ENCODE measurements around the gene HECTD1.
"Not testable (repeated sequence)": the region's sequence is repeated elsewhere in the genome, so short reads cannot be mapped to it uniquely, and the experiment has no call there.

Gene HECTD1

GRCh38 chr14:31085027-31085426, 122.6 kb downstream of the HECTD1 start:
- no peak for DNase-seq

GRCh38 chr14:31084385-31084784, 123.2 kb downstream of the HECTD1 start:
- DNase-seq: no peak

GRCh38 chr14:31083781-31084180, 123.8 kb downstream of the HECTD1 start:
- no peak for DNase-seq

- DNase-seq: no peak
Observed at GRCh38 chr14:31080484-31080883, 127.1 kb downstream of the HECTD1 start.

GRCh38 chr14:31080056-31080455, 127.5 kb downstream of the HECTD1 start:
- DNase-seq: no peak

- DNase-seq: no peak
Observed at GRCh38 chr14:31078766-31079165, 128.8 kb downstream of the HECTD1 start.

- DNase-seq: no peak
Observed at GRCh38 chr14:31075144-31075543, 132.4 kb downstream of the HECTD1 start.

- DNase-seq: no peak
Observed at GRCh38 chr14:31071151-31071550, 136.4 kb downstream of the HECTD1 start.

GRCh38 chr14:31070431-31070830, 137.2 kb downstream of the HECTD1 start:
- no peak for DNase-seq

GRCh38 chr14:31069343-31069742, 138.2 kb downstream of the HECTD1 start:
- DNase-seq: no peak

GRCh38 chr14:31068235-31068634, 139.4 kb downstream of the HECTD1 start:
- DNase-seq: no peak

- not testable (repeated sequence) for DNase-seq
Observed at GRCh38 chr14:31062908-31063307, 144.7 kb downstream of the HECTD1 start.

GRCh38 chr14:31060253-31060875, 147.2 kb downstream of the HECTD1 start:
- DNase-seq: no peak

GRCh38 chr14:31059152-31059924, 148.3 kb downstream of the HECTD1 start:
- DNase-seq: no peak

- no peak for DNase-seq
Observed at GRCh38 chr14:31057701-31058364, 149.8 kb downstream of the HECTD1 start.

GRCh38 chr14:31057035-31057434, 150.6 kb downstream of the HECTD1 start:
- no peak for DNase-seq

- DNase-seq: not testable (repeated sequence)
Observed at GRCh38 chr14:31052905-31053586, 154.5 kb downstream of the HECTD1 start.

- DNase-seq: no peak
Observed at GRCh38 chr14:31051511-31051910, 156.1 kb downstream of the HECTD1 start.

- DNase-seq: no peak
Observed at GRCh38 chr14:31051023-31051422, 156.6 kb downstream of the HECTD1 start.
